ENCODE measurements around the gene GPR137B.

The GPR137B gene

DNA sequence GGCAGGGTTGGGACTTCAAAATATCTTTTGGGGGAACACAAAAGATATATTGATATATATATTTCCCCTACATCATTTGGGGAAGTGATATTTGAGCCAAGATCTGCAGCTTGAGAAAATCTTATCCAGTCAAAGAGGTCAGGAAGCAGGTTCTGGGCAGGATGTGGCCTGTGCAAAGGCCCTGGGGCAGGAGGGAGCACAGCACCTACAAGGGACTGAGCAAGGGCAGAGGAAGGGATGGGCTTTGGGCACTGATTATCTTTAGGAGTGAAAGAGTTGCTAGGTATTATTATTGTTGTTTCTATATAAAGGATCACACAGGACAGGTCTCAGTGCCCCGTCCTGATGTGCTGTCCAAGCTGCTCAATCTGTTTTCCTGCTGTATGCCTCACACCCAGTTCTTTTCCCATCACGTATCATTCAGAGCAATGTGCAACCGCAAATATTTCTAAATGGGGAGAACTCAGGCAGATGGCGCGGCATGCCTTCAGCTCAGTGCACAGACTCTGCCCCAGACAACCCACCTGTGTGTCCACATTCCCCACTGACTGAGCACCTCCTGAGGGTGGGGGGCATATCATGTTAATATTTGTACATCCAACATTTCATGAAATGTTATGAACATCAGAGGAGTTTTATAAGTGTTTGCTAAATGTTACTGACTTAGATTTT lies 28.1 kb upstream of the GPR137B start:
- DNase-seq: no peak

DNA sequence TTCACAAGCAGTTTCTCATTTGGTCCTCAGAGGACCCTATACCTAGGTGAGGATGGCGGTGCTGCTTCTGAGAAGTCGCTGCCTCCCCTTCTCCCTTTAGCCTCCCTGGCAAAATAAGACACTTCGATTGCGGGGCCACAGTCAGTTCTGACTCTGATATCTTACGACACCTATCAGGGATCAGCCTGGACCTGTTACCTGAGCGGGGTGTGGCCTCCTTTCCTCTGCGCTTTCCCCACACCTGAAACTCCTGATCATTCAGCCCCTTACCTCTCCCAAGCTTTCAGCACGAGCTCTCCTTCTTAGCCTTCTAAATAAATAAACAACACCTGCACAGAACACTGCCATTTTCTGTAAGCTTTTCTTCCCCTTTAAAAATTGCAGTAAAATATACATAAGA lies 24.6 kb upstream of the GPR137B start:
- no peak for DNase-seq

DNA sequence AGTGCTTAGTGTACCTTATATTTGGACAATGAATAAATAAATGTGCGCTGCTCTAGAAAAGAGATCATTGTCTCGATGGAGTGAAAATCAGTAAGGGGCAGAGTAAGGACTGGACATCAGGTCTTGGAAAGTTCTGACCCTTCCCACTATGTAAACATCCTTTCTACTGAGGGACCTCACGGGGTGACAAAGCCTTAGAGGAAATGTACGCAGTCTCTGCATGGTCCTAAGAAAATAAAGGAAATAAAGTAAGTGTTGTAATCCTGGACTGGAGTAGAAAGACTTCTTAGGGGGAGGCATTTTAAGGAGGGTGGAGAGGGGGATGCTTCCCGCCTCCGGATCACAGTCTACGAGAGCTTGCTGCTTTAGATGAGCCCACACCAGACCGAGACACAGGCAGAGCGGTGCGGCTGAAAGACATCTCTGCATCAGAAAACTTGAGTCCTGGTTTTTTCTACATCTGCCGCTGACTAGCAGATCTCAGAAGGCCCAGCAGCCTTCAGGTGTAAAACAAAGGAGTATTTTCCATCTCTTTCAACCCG lies 22.3 kb upstream of the GPR137B start:
- no peak for DNase-seq

DNA sequence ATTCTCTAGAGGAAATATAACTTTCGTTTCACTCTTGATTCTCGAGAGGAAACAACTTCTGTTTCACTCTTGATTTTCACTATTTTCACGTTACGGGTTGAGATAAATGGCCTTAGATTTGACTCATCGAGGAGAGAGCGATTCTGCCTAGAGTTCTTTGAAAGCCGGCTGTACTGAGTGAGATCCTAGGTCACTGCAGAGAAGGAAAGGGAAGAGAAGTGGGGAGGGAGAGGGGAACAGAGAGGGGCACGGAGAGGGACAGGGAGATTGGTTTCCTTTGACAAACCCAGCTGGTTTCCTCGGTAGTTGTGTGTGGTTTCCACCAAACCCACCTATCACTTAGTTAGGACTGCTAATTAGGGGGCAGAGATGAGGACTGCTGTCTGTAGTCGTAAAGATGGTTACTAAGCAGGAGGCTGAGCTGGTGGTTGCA lies 21.6 kb upstream of the GPR137B start:
- DNase-seq: no peak

DNA sequence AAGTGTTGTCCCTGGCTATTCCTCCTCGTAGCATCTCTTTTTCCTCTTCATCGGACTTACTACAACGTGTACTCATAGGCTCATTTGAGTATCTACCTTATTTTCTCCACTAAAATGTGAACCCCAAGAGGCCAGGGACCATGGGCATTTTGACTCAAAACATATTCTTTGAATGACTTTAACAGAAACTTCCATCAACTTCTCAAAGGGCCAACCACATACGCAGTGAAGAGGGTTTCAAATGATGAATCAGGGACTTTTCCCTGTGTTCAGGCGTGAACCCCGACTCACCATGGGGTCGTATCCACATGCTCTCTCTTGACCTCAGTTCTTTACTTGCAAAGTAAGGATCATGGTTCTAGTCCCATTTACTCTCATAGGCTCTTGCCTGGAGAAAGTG lies 20.2 kb upstream of the GPR137B start:
- DNase-seq: no peak

DNA sequence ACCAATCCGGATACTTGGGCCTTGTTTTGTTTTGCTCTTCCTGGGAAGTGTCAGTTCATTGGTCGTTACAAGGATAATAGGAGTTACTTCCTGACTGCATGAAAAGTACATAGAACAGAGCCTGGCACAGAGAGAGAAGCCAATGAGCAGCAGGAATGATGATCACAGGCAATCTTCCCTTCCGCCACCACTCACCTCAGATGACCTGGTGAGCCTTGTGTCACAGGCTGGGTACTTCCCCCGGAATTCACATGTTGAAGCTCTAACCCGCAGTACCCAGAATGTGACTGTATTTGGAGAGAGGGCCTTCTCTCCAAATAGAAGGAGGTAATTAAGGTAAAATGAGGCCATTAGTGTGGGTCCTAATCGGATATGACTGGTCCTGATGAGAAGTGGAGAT lies 18.8 kb upstream of the GPR137B start:
- DNase-seq: no peak

DNA sequence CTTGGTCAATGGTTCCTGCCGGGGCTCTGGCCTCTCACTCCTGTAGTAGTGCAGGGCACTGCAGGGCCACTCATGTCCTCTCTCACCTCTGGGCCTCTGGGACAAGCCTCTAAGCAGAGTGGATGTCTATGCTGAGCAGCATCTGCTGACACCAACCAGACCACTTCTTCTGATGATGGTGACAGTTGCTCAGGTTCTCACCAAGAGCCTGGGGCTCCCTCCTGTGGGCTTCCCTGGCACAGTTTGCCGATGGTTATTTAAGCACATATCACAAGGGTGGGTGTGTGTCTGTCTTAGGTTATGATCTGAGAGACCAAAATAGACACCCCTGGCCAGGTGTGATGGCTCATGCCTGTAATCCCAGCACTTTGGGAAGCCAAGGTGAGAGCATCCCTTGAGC lies 17.4 kb upstream of the GPR137B start:
- no peak for DNase-seq

DNA sequence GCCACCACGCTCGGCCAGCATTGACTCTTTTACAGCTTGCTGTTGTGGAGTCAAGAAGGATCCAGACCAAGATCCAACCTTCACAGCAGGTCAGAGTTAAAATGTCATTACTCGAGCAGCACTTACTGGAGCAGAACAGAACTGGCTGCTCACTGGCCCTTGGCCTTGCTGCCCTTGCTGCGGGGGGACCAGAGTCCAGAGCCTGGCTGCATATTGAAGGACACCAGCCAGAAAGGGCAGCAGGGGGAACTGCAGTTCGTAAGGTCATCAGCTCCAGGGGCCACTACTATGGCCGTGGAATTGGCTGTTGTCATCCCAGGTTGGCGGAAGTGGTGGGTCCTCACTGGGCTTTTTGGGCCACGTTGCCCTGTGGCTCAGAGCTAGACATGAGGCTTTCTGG lies 15.3 kb upstream of the GPR137B start:
- DNase-seq: no peak

DNA sequence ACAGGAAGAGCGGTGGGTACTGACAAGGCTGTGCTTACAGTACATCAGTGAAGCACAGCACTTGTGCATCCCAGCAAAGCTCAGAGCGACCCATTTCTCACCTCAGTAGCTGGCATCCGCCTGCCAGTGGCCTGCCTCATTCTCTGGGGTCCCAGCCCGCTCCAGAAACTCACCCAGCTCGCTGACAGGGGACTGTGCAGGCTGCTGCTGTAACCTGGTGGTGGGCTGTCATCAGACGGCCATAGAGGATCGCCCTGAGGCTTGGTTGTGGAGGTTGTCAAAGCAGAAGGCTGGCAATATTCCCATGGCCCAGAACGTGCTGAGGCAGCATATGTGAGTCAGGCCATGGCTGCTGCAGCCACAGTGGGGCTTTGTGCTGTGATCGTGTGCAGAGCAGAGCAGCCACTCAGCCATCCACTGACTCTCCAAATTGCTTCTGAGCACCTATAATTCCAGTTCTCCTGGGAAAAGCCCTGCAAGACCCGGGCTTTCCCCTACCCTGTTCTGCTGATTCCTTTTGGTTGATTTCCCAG lies 13.6 kb upstream of the GPR137B start:
- no peak for DNase-seq

DNA sequence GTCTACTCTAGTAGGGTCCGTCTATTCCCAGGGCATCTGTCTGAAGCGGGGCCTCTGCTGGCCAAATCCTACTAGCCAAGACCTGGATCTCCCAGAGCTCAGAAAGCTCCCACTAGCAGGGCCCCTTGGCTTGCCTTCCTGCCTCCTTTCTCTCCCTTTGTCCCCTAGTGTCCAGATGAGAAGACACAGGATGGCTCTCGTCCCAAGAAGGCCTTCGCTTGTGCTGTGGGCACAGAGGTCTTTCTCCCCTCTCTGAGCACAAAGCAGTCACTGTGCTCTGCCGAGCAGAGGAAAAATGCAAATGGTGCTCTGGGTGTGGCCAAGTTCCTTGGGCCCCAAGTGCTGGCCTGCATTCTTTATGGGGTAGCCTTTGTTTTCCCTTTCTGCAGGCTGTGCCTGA lies 13.0 kb upstream of the GPR137B start:
- DNase-seq: no peak

DNA sequence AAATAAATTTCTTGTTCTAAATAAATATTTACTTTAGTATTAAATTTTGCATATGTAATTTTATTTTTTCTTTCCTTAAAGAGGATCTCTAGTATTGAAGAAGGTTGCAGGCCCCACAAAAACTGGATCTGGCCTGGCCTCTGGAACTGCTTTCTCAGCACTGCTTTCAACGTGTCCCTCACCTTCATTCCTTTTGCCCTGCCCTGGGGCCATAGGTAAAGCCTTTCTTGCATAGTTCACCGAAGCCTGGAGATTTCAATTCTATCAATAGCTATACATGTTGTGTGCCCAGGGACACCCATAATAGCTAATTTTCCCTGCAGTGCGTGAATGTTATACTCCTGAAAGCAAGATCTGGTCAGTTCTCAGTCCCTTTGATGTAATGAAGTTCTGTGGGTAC lies 12.0 kb upstream of the GPR137B start:
- no peak for DNase-seq

DNA sequence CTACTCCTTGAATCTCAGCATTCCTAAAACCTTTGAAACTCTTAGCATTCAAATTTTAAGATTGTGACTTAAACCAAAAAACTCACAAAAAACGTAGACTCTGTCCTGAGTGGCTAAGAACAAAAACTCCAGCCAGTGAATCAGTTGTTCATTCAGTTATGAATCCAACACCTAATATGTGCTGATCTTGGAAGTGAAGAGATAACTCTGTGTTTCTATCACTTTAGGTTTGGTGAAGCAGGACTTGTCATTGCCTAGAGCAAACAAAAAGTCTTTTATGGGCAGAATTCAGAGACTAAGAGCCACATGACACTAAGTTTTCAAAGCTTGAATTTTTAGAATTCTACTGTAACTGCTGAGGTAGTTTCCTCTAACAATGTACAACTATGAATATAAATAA lies 10.4 kb upstream of the GPR137B start:
- DNase-seq: no peak

DNA sequence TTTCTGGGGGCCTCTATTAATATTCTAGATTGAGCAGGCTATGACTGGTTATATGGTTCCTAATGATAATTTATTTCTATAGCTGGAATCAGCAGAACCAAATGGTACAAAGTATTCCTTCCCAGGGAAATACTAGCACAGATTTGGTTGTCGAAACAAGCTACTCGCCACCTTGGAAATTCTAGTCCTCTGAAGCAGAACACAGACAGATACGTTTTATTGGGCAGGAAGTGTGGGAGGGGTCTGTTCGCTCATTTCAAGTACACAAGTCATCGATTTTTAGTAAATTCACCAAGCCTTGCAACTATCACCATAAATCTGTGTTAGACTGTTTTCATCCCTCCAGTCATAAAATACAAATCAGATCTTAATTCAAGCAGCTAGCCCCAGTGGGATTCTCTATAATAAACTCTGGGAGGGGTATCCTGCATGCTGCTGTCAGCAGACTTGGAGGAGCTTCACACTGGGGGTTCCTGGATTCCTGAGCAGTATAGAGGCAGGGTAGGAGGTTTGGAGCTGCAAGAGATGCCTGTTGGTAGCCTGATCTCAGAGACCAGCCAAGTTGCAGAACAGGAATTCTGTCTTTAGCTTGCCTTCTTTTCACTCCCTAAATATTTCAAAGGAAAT lies 9.8 kb upstream of the GPR137B start:
- DNase-seq: no peak

DNA sequence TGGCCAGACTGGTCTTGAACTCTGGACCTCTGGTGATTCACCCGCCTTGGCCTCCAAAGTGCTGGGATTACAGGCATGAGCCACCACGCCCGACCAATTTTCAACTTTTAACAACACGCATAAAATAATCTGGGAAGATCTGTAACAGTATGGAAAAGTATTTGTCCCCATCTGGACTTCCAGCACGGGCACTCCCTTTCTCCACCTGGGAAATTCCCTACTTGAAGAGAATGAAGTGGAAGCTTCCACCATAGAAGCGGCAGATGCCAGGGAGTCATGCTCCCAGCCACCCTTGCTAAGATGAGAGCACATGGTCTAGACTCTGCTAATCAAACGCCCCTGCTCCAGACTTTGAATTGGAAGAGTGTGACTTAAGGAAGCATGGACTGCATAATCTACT lies 9.0 kb upstream of the GPR137B start:
- no peak for DNase-seq

DNA sequence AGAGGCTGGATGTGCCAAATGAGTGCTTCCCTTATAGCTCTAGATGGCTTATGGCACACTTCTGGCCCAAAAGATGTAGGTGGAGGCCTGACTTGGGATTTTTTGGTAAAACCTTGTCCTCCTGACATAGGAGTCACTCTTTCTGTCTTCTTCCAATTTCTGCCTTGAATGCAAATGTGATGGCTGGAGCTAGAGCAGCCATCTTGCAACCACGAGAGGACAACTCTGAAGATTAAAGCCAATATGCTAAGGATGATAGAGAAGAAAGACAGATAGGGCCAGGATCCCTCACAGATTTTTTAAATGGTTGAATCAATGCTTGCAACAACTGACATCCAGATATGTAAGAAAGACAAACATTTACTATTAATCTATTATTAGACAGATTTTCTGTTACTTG lies 8.5 kb upstream of the GPR137B start:
- DNase-seq: no peak

DNA sequence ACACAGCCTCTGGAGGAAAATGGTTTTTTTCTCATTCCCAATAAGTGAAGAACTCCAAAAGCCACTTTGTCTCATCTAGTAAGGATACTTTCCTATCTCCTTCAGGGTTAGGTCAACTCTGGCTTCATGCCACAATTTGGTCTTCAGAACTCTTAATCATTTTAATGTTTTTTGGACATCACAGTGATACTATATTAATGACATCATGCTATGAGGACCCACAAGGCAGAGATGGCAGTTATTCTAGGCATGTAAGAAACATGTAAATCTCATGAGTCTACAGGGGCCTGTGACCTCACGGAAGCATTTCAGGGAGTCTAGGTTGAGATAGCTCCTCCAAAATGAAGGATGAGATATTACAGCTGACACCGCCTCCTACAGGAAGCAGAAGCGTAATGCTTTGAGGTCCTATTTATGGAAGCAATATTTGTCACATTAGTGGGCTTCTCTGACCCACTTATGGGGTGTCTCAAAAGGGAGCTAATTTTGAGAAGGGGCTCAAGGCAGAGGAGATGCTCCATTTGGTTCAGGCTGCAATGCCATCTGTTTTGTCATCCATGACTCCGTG lies 5.0 kb upstream of the GPR137B start:
- no peak for DNase-seq

DNA sequence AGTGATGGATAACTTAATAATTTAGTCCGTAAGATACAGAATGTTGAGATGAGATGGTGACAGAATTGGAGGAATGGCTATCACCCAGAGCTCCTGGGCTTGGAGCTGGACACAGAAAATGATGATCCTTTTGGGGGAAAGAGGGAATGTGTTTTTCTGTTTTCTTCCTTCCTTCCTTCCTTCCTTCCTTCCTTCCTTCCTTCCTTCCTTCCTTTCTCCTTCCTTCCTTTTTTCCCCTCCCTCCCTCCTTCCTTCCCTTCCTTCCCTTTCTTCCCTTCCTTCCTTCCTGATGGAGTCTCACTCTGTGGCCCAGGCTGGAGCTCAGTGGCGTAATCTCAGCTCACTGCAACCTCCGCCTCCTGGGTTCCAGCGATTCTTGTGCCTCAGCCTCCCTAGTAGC lies 2.8 kb upstream of the GPR137B start:
- DNase-seq: no peak

DNA sequence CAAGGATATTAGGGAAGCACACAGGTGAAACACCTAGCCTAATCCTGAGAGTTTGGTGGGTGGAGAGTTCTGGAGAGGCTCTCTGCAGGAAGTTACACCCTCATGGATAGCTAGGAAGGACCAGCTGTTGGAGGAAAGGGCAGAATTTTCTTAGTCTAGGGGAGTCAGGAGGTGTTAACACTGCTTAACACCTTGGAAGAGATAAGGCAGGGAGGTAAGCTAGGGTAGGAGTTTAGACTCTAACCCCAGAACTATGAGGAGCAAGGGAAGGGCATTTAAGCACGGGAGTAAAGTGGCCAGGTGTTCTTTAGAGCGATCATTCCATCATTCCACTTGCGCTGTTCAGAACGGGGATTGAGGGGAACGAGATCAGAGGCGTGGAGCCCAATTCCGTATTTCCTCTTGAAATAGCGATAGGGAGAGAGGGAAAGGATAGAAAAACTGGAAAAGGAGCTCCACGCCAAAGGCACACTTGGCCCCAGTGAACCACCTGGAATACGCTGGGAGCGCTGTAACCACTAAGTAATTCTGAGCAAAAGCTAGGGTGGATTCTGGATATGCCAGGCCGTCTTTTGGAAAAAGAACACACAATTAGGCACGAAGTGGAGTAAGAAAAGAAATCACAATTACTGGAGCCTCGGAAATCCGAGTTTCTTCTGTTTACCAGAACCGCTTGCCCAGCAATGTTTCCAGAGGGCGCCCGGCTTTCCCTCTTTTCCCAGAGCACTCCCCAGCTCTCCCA lies 1.5 kb upstream of the GPR137B start:
- DNase-seq: no peak

DNA sequence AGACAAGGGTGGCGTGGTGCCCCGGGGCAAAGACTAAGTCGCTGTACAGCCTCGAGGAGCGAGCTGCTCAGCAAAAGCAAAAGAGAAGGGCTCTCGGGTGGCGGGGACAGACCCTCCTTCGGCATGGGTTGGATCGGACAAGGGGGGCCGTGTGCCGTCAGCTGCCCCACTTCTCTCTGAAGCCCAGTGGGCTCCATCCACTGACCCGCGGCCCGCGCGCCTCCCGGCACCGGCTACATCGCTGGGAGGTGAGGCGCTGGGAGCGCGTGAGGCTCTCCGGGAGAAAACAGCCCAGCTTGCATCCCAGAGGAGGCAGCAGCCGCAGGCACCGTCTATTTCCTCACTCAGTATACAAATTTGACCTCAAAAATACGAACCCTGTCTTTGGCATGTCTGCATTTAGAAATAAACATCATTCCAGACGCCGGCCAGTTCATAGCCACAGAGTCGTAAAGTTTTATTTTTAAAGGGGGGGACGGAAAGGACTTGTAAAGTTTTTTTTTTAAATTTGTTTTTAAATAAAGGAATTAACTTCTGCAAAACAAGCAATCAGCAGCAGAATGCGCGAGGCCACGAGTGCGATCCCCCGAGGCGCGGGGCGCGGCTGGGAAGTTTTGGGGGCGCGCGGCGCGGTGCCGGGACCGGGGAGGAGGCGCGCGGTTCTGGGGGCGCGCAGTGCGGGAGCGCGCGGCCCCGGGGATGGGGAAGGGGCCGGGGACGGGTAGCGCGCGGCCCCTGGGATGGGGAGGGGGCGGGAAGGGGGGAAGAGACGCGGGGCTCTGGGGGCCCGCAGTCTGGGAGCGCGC lies 689 bp upstream of the GPR137B start:
- DNase-seq: no peak

DNA sequence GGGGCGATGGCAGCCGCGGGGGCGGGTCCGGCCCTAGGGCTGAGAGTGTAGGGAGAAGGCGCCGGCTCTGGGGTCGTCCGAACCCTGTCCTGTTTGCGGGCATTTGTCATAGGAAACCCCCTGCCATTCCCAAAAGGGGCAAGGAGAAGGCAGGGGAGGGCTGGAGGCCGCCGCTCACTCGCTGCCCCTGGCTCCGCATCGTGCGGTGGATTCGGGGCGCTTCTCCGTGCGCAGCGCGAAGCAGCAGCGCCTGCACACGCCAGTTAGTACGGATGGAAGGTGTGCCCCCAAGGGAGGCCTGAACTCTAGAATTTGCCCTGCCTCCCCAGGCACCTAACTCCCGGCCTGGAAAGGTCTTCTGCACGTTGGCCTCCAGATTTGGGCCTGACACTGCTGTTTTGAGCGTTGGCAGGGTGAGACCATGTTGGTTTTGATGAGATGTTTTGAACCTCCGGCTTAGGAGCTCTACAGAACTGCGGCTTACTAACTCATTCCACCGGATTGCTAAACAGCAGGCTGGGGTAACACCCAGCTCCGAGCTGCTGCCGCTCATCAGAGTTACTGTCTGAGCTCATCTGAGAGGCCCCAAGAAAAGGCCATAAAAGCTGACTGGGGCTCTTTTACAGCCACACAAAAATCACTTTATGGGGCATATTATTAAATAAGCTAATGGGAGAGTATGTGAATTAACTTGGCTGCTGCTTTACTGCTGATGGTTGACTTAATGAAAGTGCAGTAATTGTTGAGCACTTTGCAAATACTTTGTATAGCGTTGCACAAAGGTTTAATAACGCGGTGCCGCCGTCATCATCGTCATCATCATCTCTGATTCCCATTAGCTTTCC lies 987 bp downstream of the GPR137B start:
- no peak for DNase-seq

DNA sequence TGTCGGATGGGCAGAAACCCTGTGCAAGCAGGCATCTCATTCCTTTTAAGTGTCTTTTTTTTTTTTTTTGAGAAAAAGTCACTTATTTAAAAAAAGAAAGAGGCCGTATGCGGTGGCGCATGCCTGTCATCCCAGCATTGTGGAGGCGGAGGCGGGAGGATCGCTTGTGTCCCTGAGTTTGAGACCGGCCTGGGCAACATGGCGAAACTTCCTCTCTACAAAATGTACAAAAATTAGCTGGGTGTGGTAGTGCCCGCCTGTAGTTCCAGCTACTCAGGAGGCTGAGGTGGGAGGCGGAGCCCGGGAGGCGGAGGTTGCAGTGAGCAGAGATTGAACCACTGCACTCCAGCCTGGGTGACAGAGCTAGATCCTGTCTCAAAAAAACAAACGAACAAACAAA lies 1.7 kb downstream of the GPR137B start:
- DNase-seq: no peak

All from GF-D8 (cell line).